HepG2 (cell line): Measurements from ENCODE around the gene TDRD9. TPM values are rescaled to one million over a fixed set of nuclear protein-coding genes. Genes with fewer than 3 reads are reported as not detected.

Experiments used
- AKNA ChIP-seq: sonication (generic); formaldehyde crosslinking; IDR thresholded peaks from 2 replicates; pipeline ENCODE4 v1.4.0; 2020; ENCODE audit warnings: missing genetic modification reagents, borderline replicate concordance
- BCLAF1 ChIP-seq: fragments of 450-650 bp; IDR thresholded peaks from 2 replicates; pipeline ENCODE4 v1.6.1; 2017; ENCODE audit warnings: mild to moderate bottlenecking
- MAFG ChIP-seq: sonication (generic); formaldehyde crosslinking; IDR thresholded peaks from 2 replicates; pipeline ENCODE4 v1.5.1; 2020; ENCODE audit warnings: mild to moderate bottlenecking, missing genetic modification reagents
- THAP9 ChIP-seq: sonication (generic); formaldehyde crosslinking; IDR thresholded peaks from 2 replicates; pipeline ENCODE4; 2020; ENCODE audit warnings: missing genetic modification reagents, mild to moderate bottlenecking, borderline replicate concordance
- ZBTB39 ChIP-seq: sonication (generic); formaldehyde crosslinking; IDR thresholded peaks from 2 replicates; pipeline ENCODE4 v1.5.0; 2020; ENCODE audit warnings: missing genetic modification reagents
- ZNF441 ChIP-seq: sonication (generic); formaldehyde crosslinking; IDR thresholded peaks from 2 replicates; pipeline ENCODE4 v1.7.0; 2021; ENCODE audit warnings: missing genetic modification reagents, borderline replicate concordance
- polyA plus RNA-seq, 8 experiments: library from polyadenylated mRNA; depleted of rRNA in 3 of 8; stranded (reverse) in 7 of 8; unstranded in 1 of 8; fragments of >200 nt; fragmentation: Illumina TruSeq in 4 of 8; extraction: Trizol in 4 of 8; gene quantifications; 2 replicates each; pipeline versions ENCODE4 v1.2.1 to v1.2.3, GENCODE V29; 2011 to 2016; ENCODE audit warnings: low read depth in 4 of 8, missing spikeins in 1 of 8, mixed read lengths in 1 of 8; ENCODE audit not compliant: insufficient read depth in 1 of 8
- total RNA-seq, 5 experiments: library from RNA; depleted of rRNA; stranded (reverse); fragments of >200 nt; fragmentation: Illumina TruSeq; extraction: Trizol; gene quantifications; 2 replicates each; pipeline ENCODE4 v1.2.3, GENCODE V29; 2016; ENCODE audit warnings: low read depth in 1 of 5

The TDRD9 gene
- total and polyA plus RNA-seq, 2 of the 13 experiments (the other 11 are each of a cell fraction or from before 2014, with no cell fraction given), result not detected

- no peak for TF ChIP-seq AKNA (CRISPR knock-in tag)
- TF ChIP-seq THAP9, result no peak
- TF ChIP-seq BCLAF1, result no peak
- no peak for TF ChIP-seq ZNF441 (CRISPR knock-in tag)
- no peak for TF ChIP-seq MAFG (CRISPR knock-in tag)
- no peak for TF ChIP-seq ZBTB39
Measured at GRCh38 chr14:103949131-103949790, 21.0 kb downstream of the TDRD9 start (continued).
